Activated CD4-positive, CD25-positive, alpha-beta regulatory T cell (primary cell): Measurements from ENCODE around the gene ZNF883.

ENCODE experiments used
- DNase-seq, 4 experiments: peaks; one replicate each; lab custom pipeline; 2025; lab: John Stamatoyannopoulos, UW

ZNF883 gene

GRCh38 chr9:112917987-112918362 lies 94.0 kb downstream of the ZNF883 start:
- no peak for DNase-seq

GRCh38 chr9:112917047-112917986 lies 94.7 kb downstream of the ZNF883 start:
- no peak for DNase-seq

GRCh38 chr9:112914524-112914923 lies 97.5 kb downstream of the ZNF883 start:
- no peak for DNase-seq

GRCh38 chr9:112913326-112913725 lies 98.7 kb downstream of the ZNF883 start:
- no peak for DNase-seq

GRCh38 chr9:112912636-112913035 lies 99.4 kb downstream of the ZNF883 start:
- no peak for DNase-seq

GRCh38 chr9:112911736-112912135 lies 100.3 kb downstream of the ZNF883 start:
- DNase-seq, result no peak
